H9 (cell line): ENCODE measurements around the gene SLC16A14. TPM values are rescaled to one million over a fixed set of nuclear protein-coding genes. Genes with fewer than 3 reads are reported as not detected.

Experiments
- DNase-seq: peaks from one replicate; pipeline ENCODE4 v3.0.0-alpha.2; 2017
- H2AFZ ChIP-seq: one replicate; pipeline ENCODE4 v1.6.1; 2013; ENCODE audit warnings: mild to moderate bottlenecking, low read length, control low read depth, moderate library complexity
- H2AK5ac ChIP-seq: 2 replicates; pipeline ENCODE4 v1.6.1; 2013; ENCODE audit warnings: low read length, control low read depth, mixed read lengths; ENCODE audit not compliant: insufficient read length
- H2BK120ac ChIP-seq: one replicate; pipeline ENCODE4 v1.6.1; 2013; ENCODE audit warnings: low read depth, mild to moderate bottlenecking, low read length, control low read depth, inconsistent platforms; ENCODE audit not compliant: poor library complexity, severe bottlenecking
- H2BK12ac ChIP-seq: 2 replicates; pipeline ENCODE4 v1.6.1; 2013; ENCODE audit warnings: low read length, control low read depth, mixed read lengths, low read depth; ENCODE audit not compliant: insufficient read length
- H2BK15ac ChIP-seq: 2 replicates; pipeline ENCODE4 v1.6.1; 2013; ENCODE audit warnings: low read depth, low read length, control low read depth
- H2BK20ac ChIP-seq: one replicate; pipeline ENCODE4 v1.6.1; 2013; ENCODE audit warnings: low read depth, mild to moderate bottlenecking, low read length, control low read depth, inconsistent platforms; ENCODE audit not compliant: poor library complexity, severe bottlenecking
- H2BK5ac ChIP-seq: 2 replicates; pipeline ENCODE4 v1.6.1; 2013; ENCODE audit warnings: low read length, control low read depth, mixed read lengths; ENCODE audit not compliant: insufficient read length
- H3K14ac ChIP-seq: 2 replicates; pipeline ENCODE4 v1.6.1; 2013; ENCODE audit warnings: low read length, control low read depth; ENCODE audit not compliant: insufficient read depth
- H3K18ac ChIP-seq: 2 replicates; pipeline ENCODE4 v1.6.1; 2013; ENCODE audit warnings: low read depth, mild to moderate bottlenecking, mixed read lengths, low read length, control low read depth; ENCODE audit not compliant: insufficient read length
- H3K23ac ChIP-seq: 2 replicates; pipeline ENCODE4 v1.6.1; 2013; ENCODE audit warnings: low read length, control low read depth, mixed read lengths, low read depth; ENCODE audit not compliant: insufficient read length
- H3K23me2 ChIP-seq: 2 replicates; pipeline ENCODE4 v1.6.1; 2013; ENCODE audit warnings: low read depth, mild to moderate bottlenecking, mixed read lengths, low read length, control low read depth; ENCODE audit not compliant: insufficient read length, poor library complexity, severe bottlenecking
- H3K27ac ChIP-seq: 2 replicates; pipeline ENCODE4 v1.5.1; 2013; ENCODE audit warnings: low read length, control low read depth, mixed read lengths, low read depth; ENCODE audit not compliant: insufficient read length
- H3K27me3 ChIP-seq: 2 replicates; pipeline ENCODE4 v1.6.1; 2013; ENCODE audit warnings: low read length, control low read depth, inconsistent platforms; ENCODE audit not compliant: insufficient read depth
- H3K4ac ChIP-seq: 2 replicates; pipeline ENCODE4 v1.6.1; 2013; ENCODE audit warnings: low read depth, mild to moderate bottlenecking, control low read depth, inconsistent platforms, low read length, moderate library complexity
- H3K4me1 ChIP-seq: 2 replicates; pipeline ENCODE4 v1.6.1; 2013; ENCODE audit warnings: low read length, control low read depth, inconsistent platforms; ENCODE audit not compliant: insufficient read depth
- H3K4me2 ChIP-seq: 2 replicates; pipeline ENCODE4 v1.6.1; 2013; ENCODE audit warnings: low read length, control low read depth, mixed read lengths; ENCODE audit not compliant: insufficient read length, insufficient read depth
- H3K56ac ChIP-seq: 2 replicates; pipeline ENCODE4 v1.6.1; 2013; ENCODE audit warnings: low read depth, mild to moderate bottlenecking, mixed read lengths, low read length, control low read depth; ENCODE audit not compliant: insufficient read length
- H3K79me1 ChIP-seq: 2 replicates; pipeline ENCODE4 v1.6.1; 2013; ENCODE audit warnings: low read depth, mild to moderate bottlenecking, moderate library complexity, low read length, control low read depth, inconsistent platforms; ENCODE audit not compliant: insufficient read depth, poor library complexity, severe bottlenecking
- H3K79me2 ChIP-seq: 2 replicates; pipeline ENCODE4 v1.6.1; 2013; ENCODE audit warnings: low read length, control low read depth, inconsistent platforms; ENCODE audit not compliant: insufficient read depth
- H3K9ac ChIP-seq: 2 replicates; pipeline ENCODE4 v1.6.1; 2013; ENCODE audit warnings: low read length, control low read depth, mixed read lengths; ENCODE audit not compliant: insufficient read length; ENCODE audit errors: extremely low read depth
- H3K9me3 ChIP-seq: one replicate; pipeline ENCODE4 v1.6.1; 2013; ENCODE audit warnings: low read depth, low read length, inconsistent platforms; ENCODE audit not compliant: control insufficient read depth
- H3T11ph ChIP-seq: one replicate; pipeline ENCODE4 v1.6.1; 2013; ENCODE audit warnings: mild to moderate bottlenecking, low read length, control low read depth, inconsistent platforms
- H4K20me1 ChIP-seq: one replicate; pipeline ENCODE4 v1.6.1; 2013; ENCODE audit not compliant: control insufficient read depth, insufficient read length, insufficient read depth
- H4K5ac ChIP-seq: 2 replicates; pipeline ENCODE4 v1.6.1; 2013; ENCODE audit warnings: low read depth, mild to moderate bottlenecking, mixed read lengths, low read length, control low read depth; ENCODE audit not compliant: insufficient read length
- H4K8ac ChIP-seq: replicated peaks from 2 replicates; pipeline ENCODE4 v1.6.1; 2013; ENCODE audit warnings: low read length, control low read depth, mixed read lengths, low read depth; ENCODE audit not compliant: insufficient read length
- H4K91ac ChIP-seq: 2 replicates; pipeline ENCODE4 v1.6.1; 2013; ENCODE audit warnings: low read depth, mild to moderate bottlenecking, moderate library complexity, mixed read lengths, low read length, control low read depth; ENCODE audit not compliant: insufficient read length
- H3K27ac Mint-ChIP-seq, 3 experiments: 2 replicates in 2 of 3; 3 replicates in 1 of 3; pipeline ENCODE4 v1.8.0; 2020 to 2021; ENCODE audit warnings: mixed read lengths in 3 of 3, mild to moderate bottlenecking in 1 of 3, moderate library complexity in 1 of 3
- H3K27me3 Mint-ChIP-seq: 2 replicates; pipeline ENCODE4 v1.8.0; 2021; ENCODE audit warnings: low read depth, mild to moderate bottlenecking, moderate library complexity, mixed read lengths
- H3K36me3 Mint-ChIP-seq, 3 experiments: 2 replicates in 2 of 3; 3 replicates in 1 of 3; pipeline ENCODE4 v1.8.0; 2020 to 2021; ENCODE audit warnings: low read depth in 3 of 3, mixed read lengths in 3 of 3; ENCODE audit not compliant: insufficient read depth in 1 of 3
- H3K4me1 Mint-ChIP-seq, 2 experiments: 2 replicates each; pipeline ENCODE4 v1.8.0; 2020; ENCODE audit warnings: mixed read lengths in 2 of 2
- H3K4me3 Mint-ChIP-seq, 2 experiments: 2 replicates in 1 of 2; 3 replicates in 1 of 2; pipeline ENCODE4 v1.8.0; 2020 to 2021; ENCODE audit warnings: mild to moderate bottlenecking in 2 of 2, mixed read lengths in 2 of 2, moderate library complexity in 1 of 2
- H3K9me3 Mint-ChIP-seq, 2 experiments: 2 replicates in 1 of 2; 3 replicates in 1 of 2; pipeline ENCODE4 v1.8.0; 2020; ENCODE audit warnings: mild to moderate bottlenecking in 2 of 2, mixed read lengths in 2 of 2, moderate library complexity in 1 of 2
- WGBS: extraction: QIAGEN DNeasy Blood & Tissue Kit; methylation state at CpG from one replicate; pipeline ENCODE4 v1.1.7; 2013; ENCODE audit warnings: missing lambda C conversion rate, low lambda C conversion rate, mixed read lengths; ENCODE audit not compliant: insufficient read length; ENCODE audit errors: extremely low coverage; 5-methylcytosine and 5-hydroxymethylcytosine counted together
- total RNA-seq: library from RNA; stranded (reverse); gene quantifications from 2 replicates; pipeline ENCODE4 v1.2.1, GENCODE V29; 2021
- TF ChIP-seq, protein P1 (sequence below): fragments of 200-600 bp; sonication (generic); conservative IDR thresholded peaks from 3 replicates; pipeline ENCODE4 v1.8.0; 2021; ENCODE audit warnings: antibody characterized with exemption, mild to moderate bottlenecking

Gene SLC16A14
- total RNA-seq, 1 experiment from 2014 or later, result 0.61 TPM

DNA sequence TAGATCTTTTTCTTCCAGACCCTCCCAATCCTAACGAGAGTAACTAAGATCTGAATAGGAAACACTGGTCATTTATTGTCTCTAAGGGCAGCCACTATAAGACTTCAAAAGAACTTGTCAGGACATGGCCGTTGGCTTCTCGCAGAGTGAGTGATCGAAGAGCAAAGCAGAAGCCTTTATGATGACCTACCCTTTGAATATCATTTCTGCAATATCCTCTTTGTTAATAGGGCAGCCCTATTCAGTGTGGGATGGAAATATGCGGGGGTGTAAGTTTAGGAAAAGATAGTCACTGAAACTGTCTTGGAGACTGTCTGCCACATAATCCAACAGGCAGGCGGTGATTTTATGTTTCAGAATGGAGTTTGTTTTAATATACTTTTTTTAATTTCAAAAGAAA lies 75.5 kb downstream of the SLC16A14 start:
- Histone ChIP-seq H4K8ac (no peak overlapping the region), H3K23me2 (no peaks in the 10 kb centered on the region), H3K27me3 (no peaks in the 10 kb centered on the region), H2BK5ac (no peak overlapping the region), H3K79me2 (no peaks in the 10 kb centered on the region; the same call in 1 of the 2 replicates), H2BK20ac (no peak overlapping the region), H3K27ac (no peak overlapping the region), H3T11ph (no peak overlapping the region), H3K4me2 (no peak overlapping the region), H2BK12ac (no peak overlapping the region), H3K23ac (no peak overlapping the region), H4K20me1 (no peaks in the 10 kb centered on the region), H2BK120ac (no peak overlapping the region), H3K79me1 (no peaks in the 10 kb centered on the region), H3K56ac (no peak overlapping the region), H3K18ac (no peak overlapping the region), H3K4me1 (no peaks in the 10 kb centered on the region), H2AFZ (no peak overlapping the region), H2AK5ac (no peak overlapping the region), H4K5ac (no peak overlapping the region), H2BK15ac (no peak overlapping the region), H4K91ac (no peak overlapping the region), H3K9me3 (no peaks in the 10 kb centered on the region), H3K14ac (no peak overlapping the region), H3K4ac (no peak overlapping the region), H3K9ac (no peak overlapping the region)
- H3K27ac Mint-ChIP-seq, result no peak overlapping the region
- no CpG with 5 or more reads among the region's 6 CpGs for WGBS
- H3K4me3 Mint-ChIP-seq, result no peak overlapping the region
- no peak for DNase-seq
- H3K4me1 Mint-ChIP-seq, result no peaks in the 10 kb centered on the region
- peaks cover 0 to 4% (median 0%) of the 10 kb centered on the region in 3 experiments; a peak in 2 of 7 replicates for H3K36me3 Mint-ChIP-seq
- no peaks in the 10 kb centered on the region for H3K9me3 Mint-ChIP-seq
- no peaks in the 10 kb centered on the region for H3K27me3 Mint-ChIP-seq
- TF ChIP-seq, protein P1, sequence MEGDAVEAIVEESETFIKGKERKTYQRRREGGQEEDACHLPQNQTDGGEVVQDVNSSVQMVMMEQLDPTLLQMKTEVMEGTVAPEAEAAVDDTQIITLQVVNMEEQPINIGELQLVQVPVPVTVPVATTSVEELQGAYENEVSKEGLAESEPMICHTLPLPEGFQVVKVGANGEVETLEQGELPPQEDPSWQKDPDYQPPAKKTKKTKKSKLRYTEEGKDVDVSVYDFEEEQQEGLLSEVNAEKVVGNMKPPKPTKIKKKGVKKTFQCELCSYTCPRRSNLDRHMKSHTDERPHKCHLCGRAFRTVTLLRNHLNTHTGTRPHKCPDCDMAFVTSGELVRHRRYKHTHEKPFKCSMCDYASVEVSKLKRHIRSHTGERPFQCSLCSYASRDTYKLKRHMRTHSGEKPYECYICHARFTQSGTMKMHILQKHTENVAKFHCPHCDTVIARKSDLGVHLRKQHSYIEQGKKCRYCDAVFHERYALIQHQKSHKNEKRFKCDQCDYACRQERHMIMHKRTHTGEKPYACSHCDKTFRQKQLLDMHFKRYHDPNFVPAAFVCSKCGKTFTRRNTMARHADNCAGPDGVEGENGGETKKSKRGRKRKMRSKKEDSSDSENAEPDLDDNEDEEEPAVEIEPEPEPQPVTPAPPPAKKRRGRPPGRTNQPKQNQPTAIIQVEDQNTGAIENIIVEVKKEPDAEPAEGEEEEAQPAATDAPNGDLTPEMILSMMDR, result no peak

Other genes starting within 250 kb of the SLC16A14 start
- 166 and 172 TPM in 2 replicates for gene TRIP12, start 146.9 kb downstream of the SLC16A14 start, total RNA-seq
- gene FBXO36, start 146.4 kb downstream of the SLC16A14 start, total RNA-seq, result 3.0 and 3.4 TPM in 2 replicates
- gene SP110, start 151.1 kb upstream of the SLC16A14 start, total RNA-seq, result 2.9 and 3.7 TPM in 2 replicates
- gene SP140, start 156.8 kb upstream of the SLC16A14 start, total RNA-seq, result 0.31 and 0.70 TPM in 2 replicates